8988T (cell line): ENCODE data around the gene CIB2.

Experiments used
- DNase-seq: peaks from one replicate; pipeline ENCODE4 v3.0.0; 2011

The CIB2 gene

GRCh38 chr15:78148392-78149067, 17.3 kb upstream of the CIB2 start:
- no peak for DNase-seq

DNA sequence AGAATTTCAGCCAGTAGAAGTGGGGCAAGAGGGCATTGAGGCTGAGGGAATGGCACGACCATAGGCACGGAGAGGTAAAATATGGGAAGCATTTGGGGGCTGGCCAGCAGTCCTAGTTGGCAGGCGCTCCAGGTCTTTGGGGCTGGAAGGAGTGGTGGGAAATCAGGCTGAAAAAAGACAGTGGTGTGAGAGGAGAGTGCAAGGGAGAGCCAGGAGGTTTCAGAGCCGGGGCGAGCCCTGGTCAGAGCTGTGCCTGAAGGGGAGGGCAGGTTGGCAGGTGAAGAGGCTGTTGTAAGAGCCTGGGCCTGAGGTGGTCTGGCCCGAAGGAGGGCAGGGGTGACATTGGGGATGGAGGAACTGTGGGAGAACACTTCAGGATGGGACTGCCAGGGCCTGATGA, 16.3 kb upstream of the CIB2 start:
- no peak for DNase-seq

GRCh38 chr15:78146425-78147154, 15.3 kb upstream of the CIB2 start:
- no peak for DNase-seq

DNA sequence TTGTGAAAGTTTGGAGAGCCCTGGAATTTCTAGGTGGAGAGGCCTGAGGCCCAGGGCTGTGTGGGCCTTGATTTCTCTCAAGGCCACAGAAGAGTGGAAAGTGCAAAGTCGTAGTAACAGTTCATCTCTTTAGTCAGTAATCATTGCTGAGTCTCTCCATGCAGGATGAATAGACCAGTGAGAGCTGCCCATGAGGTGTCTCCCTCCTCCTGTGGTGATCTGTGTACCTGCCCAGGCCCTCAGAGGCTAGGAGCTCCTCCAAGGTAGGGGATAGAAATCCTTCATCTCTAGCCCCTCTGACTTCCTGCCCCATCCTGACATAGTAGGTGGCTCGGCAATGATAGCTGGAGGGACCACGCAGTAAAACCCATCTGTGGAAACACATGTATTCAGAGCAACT, 11.1 kb upstream of the CIB2 start:
- DNase-seq = no peak

DNA sequence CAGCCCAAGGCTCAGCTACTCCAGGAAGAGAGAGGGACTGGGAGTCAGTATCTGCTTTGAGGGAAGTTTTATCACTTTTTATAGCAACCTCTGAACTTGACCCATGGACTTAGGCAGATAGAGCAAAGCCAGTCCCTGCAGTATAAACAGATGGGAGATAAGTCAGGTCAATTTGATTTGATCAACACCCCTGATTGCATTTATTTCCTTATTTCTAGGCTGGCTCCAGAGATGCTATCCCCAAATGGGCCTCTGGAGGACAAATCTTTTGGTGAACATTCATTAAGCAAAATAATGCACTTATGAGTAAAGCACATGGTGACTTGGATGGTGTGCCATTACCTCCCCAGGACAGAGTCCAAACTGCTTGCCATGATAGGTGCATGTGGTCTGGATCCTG, 9.0 kb upstream of the CIB2 start:
- no peak for DNase-seq

DNA sequence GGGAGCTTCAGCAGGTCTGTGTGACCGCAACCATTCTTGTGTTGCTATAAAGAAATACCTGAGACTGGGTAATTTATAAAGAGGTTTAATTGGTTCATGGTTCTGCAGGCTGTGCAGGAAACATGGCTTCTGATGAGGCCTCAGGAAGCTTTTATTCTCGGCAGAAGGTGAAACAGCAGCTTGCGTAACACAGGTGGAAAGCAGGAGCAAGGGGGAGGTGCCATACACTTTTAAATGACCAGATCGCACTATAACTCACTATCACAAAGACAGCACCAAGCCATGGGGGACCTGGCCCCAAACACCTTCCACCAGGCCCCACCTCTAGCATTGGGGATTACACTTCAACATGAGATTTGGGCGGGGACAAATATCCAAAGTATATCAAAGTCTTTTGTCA, 8.3 kb upstream of the CIB2 start:
- no peak for DNase-seq

- DNase-seq = no peak
These were observed 2.6 kb upstream of the CIB2 start for GRCh38 chr15:78133801-78134200.

DNA sequence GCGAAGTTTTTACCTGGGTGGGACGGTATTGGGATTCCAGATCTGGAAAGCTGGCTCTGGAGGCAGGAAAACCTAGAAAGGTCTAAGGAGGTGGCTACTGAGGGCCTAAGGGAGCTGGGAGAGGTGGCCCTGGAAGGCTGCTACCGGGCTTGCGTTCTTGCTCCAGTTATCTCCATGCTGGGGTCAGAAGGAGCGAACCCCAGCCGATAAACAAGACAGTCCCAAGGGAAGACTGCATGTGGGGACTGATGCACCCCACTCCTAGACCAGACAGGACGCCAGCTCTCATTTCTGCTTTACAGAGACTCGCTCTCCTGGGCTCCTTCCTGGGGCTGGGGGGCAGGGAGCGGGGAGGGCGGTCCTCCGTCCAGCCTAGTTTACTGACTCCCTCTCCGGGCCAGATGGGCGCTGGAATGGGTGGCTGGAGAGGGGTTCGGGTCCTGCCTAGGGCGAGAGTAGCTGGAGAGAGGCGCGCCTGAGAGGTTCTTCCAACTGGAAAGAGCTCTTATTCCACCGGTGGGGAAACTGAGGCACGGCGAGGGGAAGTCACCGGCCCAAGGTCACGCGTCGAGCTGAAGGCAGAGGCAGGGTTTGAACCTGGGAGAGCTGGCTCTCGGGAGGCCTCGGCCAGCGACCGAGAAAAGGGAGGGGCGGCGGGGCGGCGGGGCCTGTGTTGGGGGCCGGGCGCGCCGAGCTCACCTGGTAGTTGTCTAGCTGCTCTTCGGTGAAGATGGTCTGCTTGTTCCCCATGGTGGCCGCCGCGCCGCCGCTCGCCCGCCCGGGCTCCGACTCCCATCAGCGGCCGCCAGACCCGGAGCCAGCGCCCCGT, 565 bp downstream of the CIB2 start:
- DNase-seq = no peak

DNA sequence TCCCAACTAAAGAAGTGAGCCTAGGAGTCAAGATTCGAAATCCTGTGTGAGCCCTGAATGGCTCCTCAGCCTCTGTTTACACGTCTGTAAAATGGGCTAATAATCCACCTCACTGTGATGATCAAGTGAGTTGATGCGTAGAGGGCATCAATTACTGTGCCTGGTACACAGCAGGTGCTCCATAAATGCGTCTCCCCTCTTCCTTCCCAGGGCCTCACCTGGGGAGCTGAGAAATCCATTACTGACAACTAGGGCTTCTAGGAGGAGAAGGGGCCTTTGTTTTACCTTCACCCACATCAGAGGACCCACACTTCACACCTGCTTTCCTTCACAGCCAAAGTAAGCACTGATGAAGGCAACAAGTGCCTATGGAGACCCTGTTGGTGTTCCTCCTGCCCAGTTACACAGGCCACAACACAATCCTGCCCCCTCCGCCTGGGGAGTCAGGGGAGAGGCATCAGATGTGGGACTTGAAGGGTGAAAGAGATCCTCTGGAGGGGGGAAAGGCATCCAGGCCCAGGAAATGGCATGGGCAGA, 1.4 kb downstream of the CIB2 start:
- DNase-seq = no peak

GRCh38 chr15:78129077-78129750, 2.0 kb downstream of the CIB2 start:
- no peak for DNase-seq

DNA sequence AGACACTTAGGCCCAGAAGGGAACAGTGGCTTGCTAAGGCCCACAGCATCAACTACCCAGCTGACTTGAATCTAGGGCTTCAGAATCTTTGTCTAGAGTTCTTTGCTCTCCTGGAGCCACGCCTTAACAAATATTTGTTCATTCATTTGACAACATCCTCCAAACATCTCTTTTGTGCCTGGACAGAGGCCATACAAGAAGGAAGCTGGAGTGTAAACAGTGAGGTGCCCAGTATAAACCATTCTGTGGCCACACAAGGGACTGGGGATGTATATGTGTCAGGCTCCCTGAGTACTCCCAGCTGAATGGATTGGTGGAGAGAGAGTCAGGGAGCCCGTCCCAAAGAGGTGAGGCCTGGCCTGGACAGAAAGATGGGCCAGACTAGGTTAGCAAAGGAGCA, 3.4 kb downstream of the CIB2 start:
- DNase-seq = no peak

- DNase-seq = no peak
These were observed 6.0 kb downstream of the CIB2 start for GRCh38 chr15:78125267-78125666.

- no peak for DNase-seq
These were observed 10.7 kb downstream of the CIB2 start for GRCh38 chr15:78120523-78120922.

- DNase-seq = no peak
These were observed 18.7 kb downstream of the CIB2 start for GRCh38 chr15:78112551-78112950.

- no peak for DNase-seq
These were observed 19.5 kb downstream of the CIB2 start for GRCh38 chr15:78111788-78112187.

- DNase-seq = no peak
These were observed 20.2 kb downstream of the CIB2 start for GRCh38 chr15:78110916-78111475.

- no peak for DNase-seq
These were observed 21.1 kb downstream of the CIB2 start for GRCh38 chr15:78110096-78110495.

- no peak for DNase-seq
These were observed 22.1 kb downstream of the CIB2 start for GRCh38 chr15:78109156-78109555.

GRCh38 chr15:78108300-78109084, 22.8 kb downstream of the CIB2 start:
- DNase-seq = peak; percentile 76

DNA sequence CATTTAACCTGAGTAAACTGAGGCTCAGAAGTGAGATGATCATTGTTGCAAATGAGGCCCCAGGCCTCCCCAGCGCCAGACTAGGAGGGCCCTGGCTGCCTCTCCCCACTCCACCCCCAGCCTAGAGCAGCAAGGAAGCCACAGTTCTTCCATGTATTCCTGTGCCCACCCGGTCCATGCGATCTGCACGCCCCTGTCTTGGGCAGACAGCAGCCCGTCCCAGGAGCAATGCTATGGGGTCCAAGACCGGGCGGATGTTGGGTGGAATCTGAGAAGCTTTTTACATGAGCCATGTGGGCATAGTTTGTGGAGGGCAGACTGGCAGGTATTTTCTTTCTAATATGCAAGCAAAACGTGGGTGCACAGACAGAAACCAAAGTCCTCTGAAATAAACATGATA, 23.8 kb downstream of the CIB2 start:
- DNase-seq = no peak

DNA sequence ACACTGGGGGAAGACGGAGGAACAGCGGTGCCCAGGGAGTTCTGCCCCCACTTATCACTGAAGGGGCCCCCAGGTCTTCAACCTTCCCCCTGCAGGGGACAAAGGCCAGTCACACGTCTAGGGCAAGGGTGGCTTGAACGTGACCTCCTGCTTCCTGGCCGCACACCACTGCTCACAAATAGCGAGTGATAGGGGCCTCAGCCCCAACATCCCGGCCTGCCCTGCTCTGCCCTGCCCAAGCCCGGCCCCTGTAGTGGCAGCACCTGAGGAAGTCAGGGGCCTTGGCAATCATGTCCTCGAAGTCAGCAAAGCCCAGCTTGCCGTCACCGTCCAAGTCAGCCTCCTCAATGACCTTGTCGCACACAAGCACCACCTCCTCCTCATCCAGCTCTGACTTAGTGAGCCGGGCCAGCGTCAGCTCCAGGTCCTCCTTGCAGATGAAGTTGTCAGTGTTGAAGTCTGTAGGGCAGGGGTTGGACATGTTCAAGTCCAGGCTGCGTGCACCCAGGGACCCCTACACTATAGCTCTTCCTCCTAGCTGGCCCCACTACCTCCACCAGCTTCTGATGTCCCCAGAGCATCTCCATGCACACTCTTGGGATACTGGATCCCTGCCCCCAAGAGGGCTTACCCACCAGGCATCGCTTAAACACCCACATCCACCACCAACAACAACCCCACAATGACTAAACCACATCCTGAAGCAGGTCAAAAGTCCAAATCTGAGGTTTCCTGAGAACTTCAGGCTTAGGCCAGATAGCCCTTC, 25.6 kb downstream of the CIB2 start:
- no peak for DNase-seq
